ENCODE data around the gene ZNF425.

DNA sequence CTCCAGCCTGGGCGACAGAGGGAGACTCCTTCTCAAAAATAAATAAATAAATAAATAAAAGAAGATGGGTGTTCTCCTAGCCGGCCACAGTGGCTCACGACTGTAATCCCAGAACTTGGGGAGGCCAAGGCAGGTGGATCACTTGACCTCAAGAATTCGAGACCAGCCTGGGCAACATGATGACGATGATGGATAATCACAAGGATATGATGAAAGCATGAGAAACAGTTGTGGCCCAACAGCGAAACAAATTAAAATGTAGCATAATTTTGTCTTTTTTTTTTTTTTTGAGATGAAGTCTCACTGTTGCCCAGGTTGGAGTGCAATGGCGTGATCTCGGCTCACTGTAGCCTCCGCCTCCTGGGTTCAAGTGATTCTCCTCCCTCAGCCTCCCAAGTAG is 48.5 kb downstream of the ZNF425 start:
- TF ChIP-seq, protein P1, sequence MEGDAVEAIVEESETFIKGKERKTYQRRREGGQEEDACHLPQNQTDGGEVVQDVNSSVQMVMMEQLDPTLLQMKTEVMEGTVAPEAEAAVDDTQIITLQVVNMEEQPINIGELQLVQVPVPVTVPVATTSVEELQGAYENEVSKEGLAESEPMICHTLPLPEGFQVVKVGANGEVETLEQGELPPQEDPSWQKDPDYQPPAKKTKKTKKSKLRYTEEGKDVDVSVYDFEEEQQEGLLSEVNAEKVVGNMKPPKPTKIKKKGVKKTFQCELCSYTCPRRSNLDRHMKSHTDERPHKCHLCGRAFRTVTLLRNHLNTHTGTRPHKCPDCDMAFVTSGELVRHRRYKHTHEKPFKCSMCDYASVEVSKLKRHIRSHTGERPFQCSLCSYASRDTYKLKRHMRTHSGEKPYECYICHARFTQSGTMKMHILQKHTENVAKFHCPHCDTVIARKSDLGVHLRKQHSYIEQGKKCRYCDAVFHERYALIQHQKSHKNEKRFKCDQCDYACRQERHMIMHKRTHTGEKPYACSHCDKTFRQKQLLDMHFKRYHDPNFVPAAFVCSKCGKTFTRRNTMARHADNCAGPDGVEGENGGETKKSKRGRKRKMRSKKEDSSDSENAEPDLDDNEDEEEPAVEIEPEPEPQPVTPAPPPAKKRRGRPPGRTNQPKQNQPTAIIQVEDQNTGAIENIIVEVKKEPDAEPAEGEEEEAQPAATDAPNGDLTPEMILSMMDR (IDR thresholded peaks at IDR 0.05): no peak
- TF ChIP-seq POLR2AphosphoS5 (IDR thresholded peaks at IDR 0.05) (no peak), POLR2A (IDR thresholded peaks at IDR 0.05) (no peak)

Data from upper lobe of left lung (tissue), 4 donors.